ENCODE data around the gene NDUFAF2. TPM values are rescaled to one million over a fixed set of nuclear protein-coding genes. Genes with fewer than 3 reads are reported as not detected.

The NDUFAF2 gene
- total and polyA plus RNA-seq, 2 of the 8 experiments (the other 6 are each of a cell fraction or from before 2014, with no cell fraction given), result 10.7 to 46.5 TPM

DNA sequence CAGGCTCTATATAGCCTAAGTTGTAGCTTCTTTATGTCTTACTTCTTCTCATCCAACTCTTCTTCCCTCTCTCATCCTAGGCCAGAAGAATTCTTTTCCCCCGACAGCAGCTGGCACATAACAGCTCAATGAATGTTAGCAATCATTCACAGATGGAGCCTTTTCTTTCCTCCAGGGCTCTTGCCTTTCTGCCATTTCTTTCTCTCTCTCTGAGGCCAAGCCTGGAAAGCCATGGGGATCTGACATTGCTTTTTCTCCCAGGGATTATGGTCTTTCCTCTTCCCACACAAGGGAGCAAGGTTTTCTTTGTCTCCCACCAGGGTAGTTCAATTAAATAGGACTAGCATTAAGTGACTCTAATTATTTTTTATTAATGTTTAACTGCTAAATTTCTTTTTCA is 196.8 kb downstream of the NDUFAF2 start:
- Histone ChIP-seq H3K9me3 (ENCODE audit: insufficient read depth in 2 of 2, low read depth in 1 of 2, low read length in 1 of 2) (no peaks in the 10 kb centered on the region), H3K79me2 (ENCODE audit: control insufficient read depth in 1 of 2, insufficient read depth in 2 of 2, low read length in 2 of 2) (no peaks in the 10 kb centered on the region), H3K79me1 (ENCODE audit: low read depth, low read length) (no peaks in the 10 kb centered on the region), H3K9ac (replicated peaks in 1 of 4; ENCODE audit: extremely low read depth in 1 of 4, low read depth in 3 of 4, low read length in 3 of 4) (no peak overlapping the region), H2AK5ac (ENCODE audit: low read depth, low read length) (no peak overlapping the region), H3K23me2 (ENCODE audit: low read depth, low read length) (no peaks in the 10 kb centered on the region), H3K18ac (ENCODE audit: extremely low read depth, low read length) (no peak overlapping the region), H3K4me3 (ENCODE audit: extremely low read depth in 1 of 4, insufficient read depth in 2 of 4, low read depth in 3 of 4, low read length in 4 of 4) (no peak overlapping the region), H4K5ac (ENCODE audit: insufficient read length, low read depth, low read length) (no peak overlapping the region), H3K4ac (replicated peaks; ENCODE audit: insufficient read length, low read depth, low read length) (no peak overlapping the region), H4K8ac (ENCODE audit: extremely low read depth, insufficient read depth, low read length) (no peak overlapping the region), H2BK15ac (ENCODE audit: low read length) (no peak overlapping the region), H3K23ac (ENCODE audit: insufficient read length) (no peak overlapping the region), H3K4me1 (replicated peaks in 1 of 4; ENCODE audit: control insufficient read depth in 3 of 4, insufficient read depth in 4 of 4, low read length in 3 of 4) (no peaks in the 10 kb centered on the region; a peak in 1 of 7 replicates), H3K56ac (replicated peaks; ENCODE audit: insufficient read length, low read depth, low read length) (no peak overlapping the region), H4K91ac (replicated peaks; ENCODE audit: insufficient read length, low read length) (no peak overlapping the region), H3K27me3 (replicated peaks in 1 of 4; ENCODE audit: control insufficient read depth in 3 of 4, extremely low read depth in 1 of 4, insufficient read depth in 3 of 4, low read length in 3 of 4) (no peaks in the 10 kb centered on the region), H3K4me2 (ENCODE audit: insufficient read depth in 1 of 2, low read depth in 2 of 2, low read length in 2 of 2) (no peak overlapping the region), H2BK20ac (ENCODE audit: low read length) (no peak overlapping the region), H2BK5ac (ENCODE audit: low read depth, low read length) (no peak overlapping the region), H3K36me3 (ENCODE audit: control insufficient read depth in 2 of 4, insufficient read depth in 4 of 4, low read length in 3 of 4) (no peaks in the 10 kb centered on the region), H4K20me1 (replicated peaks in 1 of 2; ENCODE audit: control insufficient read depth in 1 of 2, insufficient read depth in 2 of 2, low read length in 2 of 2) (no peaks in the 10 kb centered on the region), H3K27ac (ENCODE audit: low read depth, low read length) (no peak overlapping the region), H3K14ac (ENCODE audit: insufficient read length) (no peak overlapping the region), H2BK120ac (replicated peaks; ENCODE audit: low read depth, low read length) (no peak overlapping the region), H2BK12ac (ENCODE audit: low read depth, low read length) (no peak overlapping the region), H2AFZ (ENCODE audit: low read length) (no peak overlapping the region)
- POLR2A ChIA-PET (ENCODE audit: partially characterized antibody), result interaction anchor here (0.6 to 0.9 kb wide), 2 partner anchors 21 to 643 kb away, joined by 3 read pairs; partner anchors contain the start of gene SMIM15
- CTCF ChIA-PET (ENCODE audit: partially characterized antibody), result interaction anchor here (0.6 kb wide), 1 partner anchor 676 kb away, joined by 4 read pairs; no protein-coding TSS in a partner anchor
- 80% methylated on average over 1 of the region's 1 CpG; no CpG with 5 or more reads in 1 of the 2 experiments for WGBS, 2 experiments (ENCODE audit: extremely low coverage in 1 of 2, insufficient coverage in 1 of 2, insufficient read length in 1 of 2, insufficient replicate concordance in 2 of 2, low coverage in 1 of 2, low lambda C conversion rate in 2 of 2, missing lambda C conversion rate in 1 of 2)
- no peak for TF ChIP-seq KDM1A (IDR thresholded peaks at IDR 0.05; ENCODE audit: borderline replicate concordance, low read length)
- no peak for TF ChIP-seq TEAD4 (IDR thresholded peaks at IDR 0.05; ENCODE audit: low read depth, low read length)
- TF ChIP-seq CBX8 (IDR thresholded peaks at IDR 0.05; ENCODE audit: borderline replicate concordance, low read depth, low read length), result no peak
- TF ChIP-seq JUN (IDR thresholded peaks at IDR 0.05; ENCODE audit: low read depth, low read length), result no peak
- TF ChIP-seq CBX5 (IDR thresholded peaks at IDR 0.05; ENCODE audit: low read depth, low read length), result no peak
- TF ChIP-seq, protein P1, sequence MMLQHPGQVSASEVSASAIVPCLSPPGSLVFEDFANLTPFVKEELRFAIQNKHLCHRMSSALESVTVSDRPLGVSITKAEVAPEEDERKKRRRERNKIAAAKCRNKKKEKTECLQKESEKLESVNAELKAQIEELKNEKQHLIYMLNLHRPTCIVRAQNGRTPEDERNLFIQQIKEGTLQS (IDR thresholded peaks at IDR 0.05; ENCODE audit: insufficient read depth, low read depth, low read length), result no peak
- no peak for TF ChIP-seq TAF7 (optimal IDR thresholded peaks at IDR 0.05; ENCODE audit: borderline replicate concordance, low read depth, low read length)
- TF ChIP-seq HDAC6 (IDR thresholded peaks at IDR 0.05; ENCODE audit: low read depth, low read length), result no peak
- TF ChIP-seq, protein P2, sequence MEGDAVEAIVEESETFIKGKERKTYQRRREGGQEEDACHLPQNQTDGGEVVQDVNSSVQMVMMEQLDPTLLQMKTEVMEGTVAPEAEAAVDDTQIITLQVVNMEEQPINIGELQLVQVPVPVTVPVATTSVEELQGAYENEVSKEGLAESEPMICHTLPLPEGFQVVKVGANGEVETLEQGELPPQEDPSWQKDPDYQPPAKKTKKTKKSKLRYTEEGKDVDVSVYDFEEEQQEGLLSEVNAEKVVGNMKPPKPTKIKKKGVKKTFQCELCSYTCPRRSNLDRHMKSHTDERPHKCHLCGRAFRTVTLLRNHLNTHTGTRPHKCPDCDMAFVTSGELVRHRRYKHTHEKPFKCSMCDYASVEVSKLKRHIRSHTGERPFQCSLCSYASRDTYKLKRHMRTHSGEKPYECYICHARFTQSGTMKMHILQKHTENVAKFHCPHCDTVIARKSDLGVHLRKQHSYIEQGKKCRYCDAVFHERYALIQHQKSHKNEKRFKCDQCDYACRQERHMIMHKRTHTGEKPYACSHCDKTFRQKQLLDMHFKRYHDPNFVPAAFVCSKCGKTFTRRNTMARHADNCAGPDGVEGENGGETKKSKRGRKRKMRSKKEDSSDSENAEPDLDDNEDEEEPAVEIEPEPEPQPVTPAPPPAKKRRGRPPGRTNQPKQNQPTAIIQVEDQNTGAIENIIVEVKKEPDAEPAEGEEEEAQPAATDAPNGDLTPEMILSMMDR (IDR thresholded peaks at IDR 0.05; ENCODE audit: control extremely low read depth in 1 of 3, insufficient read depth in 1 of 3, low read depth in 1 of 3, low read length in 3 of 3), result no peak
- TF ChIP-seq CEBPB (IDR thresholded peaks at IDR 0.05; ENCODE audit: low read depth, low read length), result no peak
- no peak for TF ChIP-seq NANOG (IDR thresholded peaks at IDR 0.05; ENCODE audit: insufficient read depth, low read depth, low read length, poor library complexity, severe bottlenecking)
- DNase-seq (ENCODE audit: low read depth in 1 of 2, low spot score in 2 of 2) (no peak), FAIRE-seq (no peak)
